Hepatocyte (in vitro differentiated cells): ENCODE results near the gene CACTIN. TPM values are rescaled to one million over a fixed set of nuclear protein-coding genes. Genes with fewer than 3 reads are reported as not detected.
A peak's percentile ranks its signal among the peaks of the same experiment; 100 is the strongest.

Experiments used
- DNase-seq: peaks from one replicate; pipeline ENCODE4 v3.0.0-alpha.2; 2016; ENCODE audit warnings: low spot score
- H2AFZ ChIP-seq: fragments of 200-600 bp; sonication (generic); 2 replicates; pipeline ENCODE4 v1.6.0; 2016; ENCODE audit warnings: antibody characterized with exemption, mild to moderate bottlenecking
- H3K27ac ChIP-seq: fragments of 200-600 bp; sonication (generic); 2 replicates; pipeline ENCODE4 v1.5.1; 2016; ENCODE audit warnings: mild to moderate bottlenecking
- H3K27me3 ChIP-seq: fragments of 200-600 bp; sonication (generic); 2 replicates; pipeline ENCODE4 v1.6.1; 2016
- H3K36me3 ChIP-seq: fragments of 200-600 bp; sonication (generic); replicated peaks from 2 replicates; pipeline ENCODE4 v1.5.1; 2016; ENCODE audit warnings: low read depth; ENCODE audit not compliant: insufficient read depth
- H3K4me1 ChIP-seq: fragments of 200-600 bp; sonication (generic); 2 replicates; pipeline ENCODE4 v1.5.1; 2016; ENCODE audit warnings: mild to moderate bottlenecking, moderate library complexity; ENCODE audit not compliant: insufficient read depth
- H3K4me2 ChIP-seq: fragments of 200-600 bp; sonication (generic); 2 replicates; pipeline ENCODE4 v1.6.0; 2016
- H3K4me3 ChIP-seq: fragments of 200-600 bp; sonication (generic); 2 replicates; pipeline ENCODE4 v1.5.1; 2016; ENCODE audit warnings: mild to moderate bottlenecking
- H3K79me2 ChIP-seq: fragments of 200-600 bp; sonication (generic); 2 replicates; pipeline ENCODE4 v1.6.0; 2017; ENCODE audit warnings: mild to moderate bottlenecking
- H3K9me2 ChIP-seq: fragments of 200-600 bp; sonication (generic); replicated peaks from 2 replicates; pipeline ENCODE4 v1.6.0; 2017; ENCODE audit warnings: mild to moderate bottlenecking; ENCODE audit not compliant: insufficient read depth
- H3K9me3 ChIP-seq: fragments of 200-600 bp; sonication (generic); 2 replicates; pipeline ENCODE4 v1.5.1; 2016; ENCODE audit warnings: low read depth, mild to moderate bottlenecking
- H4K20me1 ChIP-seq: fragments of 200-600 bp; sonication (generic); 2 replicates; pipeline ENCODE4 v1.6.0; 2016; ENCODE audit warnings: mild to moderate bottlenecking; ENCODE audit not compliant: insufficient read depth, poor library complexity, severe bottlenecking
- CTCF ChIP-seq: fragments of 200-600 bp; sonication (generic); IDR thresholded peaks from 2 replicates; pipeline ENCODE4 v1.5.1; 2016; ENCODE audit warnings: antibody characterized with exemption, mild to moderate bottlenecking; ENCODE audit not compliant: poor library complexity
- EZH2 ChIP-seq: fragments of 200-600 bp; sonication (generic); IDR thresholded peaks from 2 replicates; pipeline ENCODE4 v1.6.1; 2016; ENCODE audit warnings: antibody characterized with exemption, mild to moderate bottlenecking, borderline replicate concordance
- EZH2phosphoT487 ChIP-seq: fragments of 200-600 bp; sonication (generic); IDR thresholded peaks from one replicate; pipeline ENCODE4 v1.6.1; 2018; ENCODE audit warnings: antibody characterized with exemption, mild to moderate bottlenecking, low read depth, moderate library complexity; ENCODE audit not compliant: unreplicated experiment, severe bottlenecking
- WGBS: methylation state at CpG from one replicate; pipeline ENCODE4 v1.1.6; 2016; ENCODE audit warnings: low lambda C conversion rate; ENCODE audit errors: missing lambda C conversion rate; 5-methylcytosine and 5-hydroxymethylcytosine counted together
- polyA plus RNA-seq: library from polyadenylated mRNA; unstranded; fragments of >200 nt; fragmentation: Nextera tagmentation; extraction: Ambion mirVana; gene quantifications from 2 replicates; pipeline ENCODE4 v1.2.1, GENCODE V29; 2016
- total RNA-seq: library from RNA; depleted of rRNA; stranded (reverse); fragments of >200 nt; gene quantifications from 2 replicates; pipeline ENCODE4 v1.2.3, GENCODE V29; 2014

CACTIN gene
- total and polyA plus RNA-seq, 2 experiments from 2014 or later, result 15.7 to 18.3 TPM

- no peaks in the 10 kb centered on the region for H3K36me3 ChIP-seq
Measured at GRCh38 chr19:3620145-3620816, 6.3 kb downstream of the CACTIN start.

GRCh38 chr19:3619631-3620012, 7.0 kb downstream of the CACTIN start:
- WGBS, result 95% methylated on average over 17 of the region's 17 CpGs
- Histone ChIP-seq H4K20me1 (no peaks in the 10 kb centered on the region), H3K9me2 (no peaks in the 10 kb centered on the region), H3K4me3 (no peak overlapping the region), H3K9me3 (no peaks in the 10 kb centered on the region), H3K36me3 (no peaks in the 10 kb centered on the region), H3K4me1 (no peaks in the 10 kb centered on the region), H3K4me2 (no peak overlapping the region), H3K27ac (no peak overlapping the region), H2AFZ (no peak overlapping the region), H3K79me2 (peaks cover 5% of the 10 kb centered on the region), H3K27me3 (no peaks in the 10 kb centered on the region)
- no peak for DNase-seq
- TF ChIP-seq EZH2, result no peak

More at GRCh38 chr19:3620145-3620816, 6.3 kb downstream of the CACTIN start:
- Histone ChIP-seq H3K9me2 (no peaks in the 10 kb centered on the region), H3K9me3 (no peaks in the 10 kb centered on the region), H3K27ac (no peak overlapping the region), H3K4me2 (no peak overlapping the region), H4K20me1 (peaks cover 6% of the 10 kb centered on the region), H2AFZ (no peak overlapping the region), H3K4me3 (no peak overlapping the region), H3K4me1 (peaks cover 5% of the 10 kb centered on the region), H3K79me2 (peaks cover 12% of the 10 kb centered on the region), H3K27me3 (no peaks in the 10 kb centered on the region)
- TF ChIP-seq EZH2 (no peak), CTCF (no peak), EZH2phosphoT487 (no peak)
- 93% methylated on average over 14 of the region's 19 CpGs for WGBS
- no peak for DNase-seq

GRCh38 chr19:3618811-3619630, 7.6 kb downstream of the CACTIN start:
- no peaks in the 10 kb centered on the region for H3K4me1 ChIP-seq
- H3K4me2 ChIP-seq, result no peak overlapping the region
- H2AFZ ChIP-seq, result no peak overlapping the region
- 94% methylated on average over 17 of the region's 31 CpGs for WGBS
- no peak overlapping the region for H3K4me3 ChIP-seq
- H4K20me1 ChIP-seq, result no peaks in the 10 kb centered on the region
- no peaks in the 10 kb centered on the region for H3K9me2 ChIP-seq
- DNase-seq, result no peak
- no peak overlapping the region for H3K27ac ChIP-seq
- H3K27me3 ChIP-seq, result no peaks in the 10 kb centered on the region
- no peak for TF ChIP-seq CTCF
- no peak for TF ChIP-seq EZH2phosphoT487
- no peak for TF ChIP-seq EZH2
- H3K36me3 ChIP-seq, result no peaks in the 10 kb centered on the region
- H3K9me3 ChIP-seq, result no peaks in the 10 kb centered on the region
- H3K79me2 ChIP-seq, result no peaks in the 10 kb centered on the region

- H4K20me1 ChIP-seq, result no peaks in the 10 kb centered on the region
- DNase-seq, result peak; percentile 71
- no peak overlapping the region for H3K27ac ChIP-seq
- H3K4me3 ChIP-seq, result no peak overlapping the region
- no peaks in the 10 kb centered on the region for H3K27me3 ChIP-seq
- H3K4me2 ChIP-seq, result no peak overlapping the region
- no peaks in the 10 kb centered on the region for H3K4me1 ChIP-seq
- H2AFZ ChIP-seq, result no peak overlapping the region
- H3K79me2 ChIP-seq, result no peaks in the 10 kb centered on the region
- TF ChIP-seq CTCF (peak; percentile 69), EZH2phosphoT487 (no peak)
- no peaks in the 10 kb centered on the region for H3K9me3 ChIP-seq
- no peaks in the 10 kb centered on the region for H3K36me3 ChIP-seq
- H3K9me2 ChIP-seq, result no peaks in the 10 kb centered on the region
- WGBS, result 85% methylated on average over 22 of the region's 31 CpGs
Measured at GRCh38 chr19:3618144-3618810, 8.3 kb downstream of the CACTIN start.
